Measurements from ENCODE around the gene HSD17B12.
"Not testable (repeated sequence)": the region's sequence is repeated elsewhere in the genome, so short reads cannot be mapped to it uniquely, and the experiment has no call there.

HSD17B12 gene

GRCh38 chr11:43680521-43681400, at the start of gene HSD17B12:
Gene HSD17B12, plus strand, starts transcription at chr11:43680738. Its CDS starts 90 bp downstream, at chr11:43680828.
- peak; percentile 98 for DNase-seq

- DNase-seq, result no peak
Observed at GRCh38 chr11:43631732-43632131, 48.8 kb upstream of the HSD17B12 start.

- DNase-seq, result no peak
Observed at GRCh38 chr11:43632181-43632580, 48.4 kb upstream of the HSD17B12 start.

GRCh38 chr11:43638717-43639116, 41.8 kb upstream of the HSD17B12 start:
- DNase-seq, result no peak

GRCh38 chr11:43639224-43639623, 41.3 kb upstream of the HSD17B12 start:
- no peak for DNase-seq

- no peak for DNase-seq
Observed at GRCh38 chr11:43639920-43640319, 40.6 kb upstream of the HSD17B12 start.

GRCh38 chr11:43643898-43644620, 36.5 kb upstream of the HSD17B12 start:
- DNase-seq, result peak; percentile 83

GRCh38 chr11:43644621-43645299, 35.8 kb upstream of the HSD17B12 start:
- no peak for DNase-seq

GRCh38 chr11:43646767-43647166, 33.8 kb upstream of the HSD17B12 start:
- DNase-seq, result no peak

GRCh38 chr11:43648888-43649287, 31.6 kb upstream of the HSD17B12 start:
- DNase-seq, result no peak

GRCh38 chr11:43649501-43649900, 31.0 kb upstream of the HSD17B12 start:
- DNase-seq, result no peak

- no peak for DNase-seq
Observed at GRCh38 chr11:43649921-43650320, 30.6 kb upstream of the HSD17B12 start.

- DNase-seq, result not testable (repeated sequence)
Observed at GRCh38 chr11:43663018-43663417, 17.5 kb upstream of the HSD17B12 start.

- DNase-seq, result no peak
Observed at GRCh38 chr11:43664295-43664694, 16.2 kb upstream of the HSD17B12 start.

GRCh38 chr11:43671284-43671683, 9.3 kb upstream of the HSD17B12 start:
- DNase-seq, result not testable (repeated sequence)

- no peak for DNase-seq
Observed at GRCh38 chr11:43674560-43674959, 6.0 kb upstream of the HSD17B12 start.

- DNase-seq, result no peak
Observed at GRCh38 chr11:43676933-43677332, 3.6 kb upstream of the HSD17B12 start.

- DNase-seq, result no peak
Observed at GRCh38 chr11:43681401-43681942, 934 bp downstream of the HSD17B12 start.

- not testable (repeated sequence) for DNase-seq
Observed at GRCh38 chr11:43682081-43682480, 1.5 kb downstream of the HSD17B12 start.

GRCh38 chr11:43685440-43685839, 4.9 kb downstream of the HSD17B12 start:
- DNase-seq, result no peak

- no peak for DNase-seq
Observed at GRCh38 chr11:43686207-43686606, 5.7 kb downstream of the HSD17B12 start.

GRCh38 chr11:43687120-43687791, 6.7 kb downstream of the HSD17B12 start:
- no peak for DNase-seq

GRCh38 chr11:43688394-43688793, 7.9 kb downstream of the HSD17B12 start:
- no peak for DNase-seq
